ENCODE data around the gene XBP1. TPM values are rescaled to one million over a fixed set of nuclear protein-coding genes. Genes with fewer than 3 reads are reported as not detected.

The XBP1 gene
- total and polyA plus RNA-seq, 2 of the 8 experiments (the other 6 are each of a cell fraction or from before 2014, with no cell fraction given): 99.8 to 131 TPM

GRCh38 chr22:28810821-28811491, 10.6 kb upstream of the XBP1 start (continued):
- TF ChIP-seq SP4 (IDR thresholded peaks at IDR 0.05; ENCODE audit: low read length) (no peak), EGR1 (IDR thresholded peaks at IDR 0.05; ENCODE audit: borderline replicate concordance, low read depth, low read length) (no peak), SAP30 (IDR thresholded peaks at IDR 0.05; ENCODE audit: insufficient read depth, insufficient replicate concordance, low read length) (no peak)

Data from H1 (cell line).